HG03342 (cell line): ENCODE results near the gene RMDN2.

ENCODE experiments used
- ATAC-seq: cut with Tn5 transposase; IDR thresholded peaks from one replicate; pipeline ENCODE4 v1.9.1; 2021; ENCODE audit warnings: mild to moderate bottlenecking, moderate library complexity; ENCODE audit not compliant: unreplicated experiment

Gene RMDN2

DNA sequence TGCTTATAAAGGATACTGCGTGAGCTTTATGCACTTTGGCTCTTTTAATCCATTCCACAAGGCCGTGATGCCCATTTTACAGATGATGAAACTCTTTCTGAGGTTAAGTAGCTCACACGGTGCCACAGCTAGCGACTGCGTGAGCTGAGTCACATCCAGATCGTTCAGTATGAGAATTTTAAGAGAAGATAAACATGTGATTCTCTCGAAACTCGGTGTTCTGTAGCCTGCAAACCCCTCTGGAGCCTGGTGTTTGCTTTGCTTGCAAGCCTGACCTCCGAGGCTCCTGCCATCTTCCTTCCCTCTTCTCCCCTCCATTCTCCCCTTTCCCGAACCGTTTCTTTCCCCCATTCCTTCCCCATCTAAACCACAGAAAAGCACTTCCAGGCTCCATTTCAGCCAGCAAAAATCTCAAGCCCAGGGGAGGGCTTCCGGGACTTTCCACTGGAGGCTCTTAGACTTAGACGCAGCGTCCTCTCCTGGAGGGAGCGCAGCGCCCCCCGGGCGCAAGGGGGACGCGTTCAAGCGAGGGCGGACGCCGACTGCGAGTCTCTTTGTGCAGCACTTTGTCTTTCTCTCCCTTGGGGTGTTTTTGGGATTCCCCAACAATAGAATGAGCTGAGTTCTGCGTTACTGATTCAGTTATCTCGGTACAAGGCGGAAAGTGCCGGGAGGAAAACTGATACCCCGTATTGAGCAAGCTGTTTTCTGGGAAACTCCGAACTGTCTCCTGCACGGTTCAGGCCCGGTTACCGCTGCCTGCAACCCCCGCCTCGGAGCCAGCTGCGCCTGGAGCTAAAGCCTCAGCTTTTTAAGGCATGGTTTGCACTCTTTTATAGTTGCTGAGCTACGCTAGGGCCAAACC, 112.9 kb downstream of the RMDN2 start:
- peak; percentile 83 for ATAC-seq

DNA sequence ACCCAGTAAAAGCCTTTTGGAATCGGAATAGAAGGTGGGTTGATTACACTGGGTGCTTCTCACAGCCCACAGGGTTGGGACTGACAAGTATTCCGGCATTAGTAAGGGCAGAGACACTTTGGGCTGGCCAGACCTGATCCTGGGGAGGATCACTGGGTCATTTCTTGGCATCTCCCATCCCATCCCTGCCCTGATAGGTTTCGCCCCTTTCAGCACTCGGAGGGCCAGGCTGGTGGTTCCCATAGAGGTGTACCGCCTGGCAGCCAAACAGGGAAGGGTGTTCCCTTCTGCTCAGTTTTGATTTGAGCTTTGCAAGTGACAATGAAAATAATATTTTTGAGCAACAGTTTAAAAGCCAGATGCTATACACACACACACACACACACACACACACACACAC, 113.6 kb downstream of the RMDN2 start:
- no peak for ATAC-seq

DNA sequence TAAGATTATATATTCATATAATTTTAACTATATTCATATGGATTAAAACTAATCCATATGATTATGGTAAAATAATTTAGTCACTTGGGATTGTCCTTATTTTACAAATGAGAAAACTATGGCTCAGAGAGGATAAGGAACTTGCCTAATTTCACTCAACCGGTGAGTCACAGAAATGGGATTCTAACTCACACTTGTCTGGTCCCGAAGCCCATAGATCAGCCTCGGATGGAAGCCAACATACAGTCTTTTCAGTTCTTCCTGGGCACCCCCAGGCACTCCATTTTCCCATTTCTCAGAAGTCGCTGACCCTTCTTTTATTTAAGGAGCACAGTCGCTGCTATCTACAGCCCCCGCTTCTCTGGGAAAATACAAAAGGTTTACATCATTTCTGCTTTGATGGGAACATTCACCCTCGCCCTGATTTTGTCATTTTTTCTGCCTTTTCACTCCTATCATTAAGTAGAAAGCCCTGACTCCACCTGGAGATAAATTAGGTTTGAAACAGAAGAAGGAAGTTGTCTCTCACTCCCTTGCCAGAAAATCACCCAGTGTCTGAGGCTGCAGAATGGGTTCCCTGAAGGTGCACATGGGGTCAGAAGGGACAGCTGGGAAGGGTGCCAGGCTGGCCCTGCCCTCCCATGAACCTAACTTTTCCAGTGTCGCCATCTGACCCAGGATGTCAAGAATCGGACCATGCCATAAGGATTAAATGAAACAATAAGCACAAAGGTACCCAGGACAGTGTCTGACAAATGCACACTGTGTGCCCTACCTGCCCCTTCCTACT, 114.2 kb downstream of the RMDN2 start:
- no peak for ATAC-seq

DNA sequence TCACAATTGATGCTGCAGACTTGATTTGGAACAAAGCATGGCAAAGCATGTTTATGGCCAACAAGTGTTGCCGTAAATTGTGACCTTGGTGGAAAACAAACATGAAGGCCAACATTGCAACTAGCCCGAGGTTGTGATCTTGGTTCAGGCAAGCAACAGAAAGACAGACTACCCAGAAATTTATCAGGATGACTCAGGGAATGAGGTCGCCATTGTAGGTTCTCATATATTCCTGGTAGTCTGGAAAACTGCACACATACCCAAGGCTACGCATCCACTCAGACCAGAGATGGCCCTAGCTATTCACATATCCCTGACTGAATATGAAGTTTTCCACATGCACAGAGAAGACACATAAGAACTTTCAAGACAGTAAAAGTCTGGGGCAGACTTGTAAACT, 120.7 kb downstream of the RMDN2 start:
- no peak for ATAC-seq

DNA sequence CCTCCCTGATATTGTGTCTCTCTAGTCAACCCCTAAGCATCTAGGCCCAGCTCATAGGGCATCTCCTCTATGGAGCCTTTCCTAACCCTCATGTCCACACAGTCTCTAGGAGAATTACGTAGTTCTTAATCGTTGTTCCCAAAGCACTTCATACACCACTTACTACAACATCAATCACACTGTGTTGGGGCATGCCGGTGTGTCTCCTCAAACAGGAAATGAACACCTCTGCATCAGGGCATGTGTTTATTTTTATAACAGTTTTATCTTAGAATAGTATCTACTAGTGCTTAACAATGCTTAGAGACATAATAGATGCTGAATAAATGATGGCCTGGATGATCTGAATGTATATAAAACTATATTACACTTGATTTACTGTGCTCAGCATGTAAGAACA, 131.1 kb downstream of the RMDN2 start:
- ATAC-seq = no peak

DNA sequence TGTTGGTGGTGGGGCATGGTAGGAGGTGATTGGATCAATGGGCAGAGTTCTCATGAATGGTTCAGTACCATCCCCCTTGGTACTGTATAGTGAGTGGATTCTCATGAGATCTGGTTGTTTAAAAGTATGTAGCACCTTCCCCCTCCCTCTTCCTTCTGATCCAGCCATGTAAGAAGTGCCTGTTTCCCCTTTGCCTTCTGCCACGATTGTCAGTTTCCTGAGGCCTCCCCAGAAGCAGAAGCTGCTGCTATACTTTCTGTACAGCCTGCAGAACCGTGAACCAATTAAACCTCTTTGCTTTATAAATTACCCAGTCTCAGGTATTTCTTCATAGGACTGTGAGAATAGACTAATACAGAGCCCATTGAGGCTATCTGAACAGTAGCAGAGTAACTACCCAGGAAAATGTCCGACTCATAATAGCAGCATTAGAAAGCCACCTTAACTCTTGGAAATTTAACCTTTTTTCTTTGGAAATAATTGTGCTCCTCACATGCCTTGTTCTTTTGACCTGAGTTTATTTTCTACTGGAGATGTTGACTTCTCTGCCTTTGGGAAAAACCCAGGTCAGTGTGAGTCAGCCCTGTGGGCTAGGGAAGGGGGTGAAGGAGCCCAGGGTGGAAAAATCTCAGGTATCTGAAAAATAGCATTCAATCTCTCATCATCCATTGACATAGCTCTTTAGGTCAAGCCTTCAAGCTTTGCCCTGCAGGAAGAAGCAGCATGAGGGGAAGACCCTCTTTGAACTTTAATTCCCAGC, 132.7 kb downstream of the RMDN2 start:
- ATAC-seq = no peak

DNA sequence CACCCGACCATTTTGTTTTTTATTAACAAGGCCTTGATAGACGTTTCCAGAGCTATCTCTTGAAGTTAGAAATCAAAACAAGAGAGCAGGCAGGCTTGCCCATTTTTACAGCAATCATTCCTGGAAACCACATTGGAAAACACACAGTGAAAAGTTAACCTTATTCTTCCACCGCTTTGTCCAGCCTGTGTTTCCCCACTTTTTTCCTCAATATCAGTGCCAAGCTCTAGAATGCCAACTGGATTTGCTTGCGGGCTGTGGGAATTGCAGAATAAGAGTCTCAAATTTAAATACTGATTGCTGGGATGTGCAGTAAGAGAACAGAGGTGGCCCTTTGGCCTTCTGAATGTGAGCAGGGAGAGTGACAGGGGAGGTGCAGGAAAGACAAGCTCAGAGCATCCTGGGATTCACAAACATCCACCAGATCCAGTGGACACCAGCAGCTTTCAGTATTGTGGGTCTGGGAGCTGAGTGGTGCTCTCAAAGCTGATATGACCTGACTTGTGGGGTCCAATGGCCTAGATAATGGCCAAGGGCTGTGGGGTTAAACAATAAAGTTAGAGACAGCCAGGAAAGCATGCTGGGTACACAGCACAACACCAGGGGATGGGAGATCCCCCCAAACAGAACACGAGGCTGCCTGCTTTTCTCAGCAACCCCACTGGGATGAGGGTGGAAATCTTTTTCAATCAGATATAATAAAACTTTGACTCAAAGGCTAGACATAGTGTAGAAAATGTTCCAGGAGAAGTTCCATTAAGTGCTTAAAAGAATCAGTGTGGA, 135.3 kb downstream of the RMDN2 start:
- ATAC-seq = no peak

DNA sequence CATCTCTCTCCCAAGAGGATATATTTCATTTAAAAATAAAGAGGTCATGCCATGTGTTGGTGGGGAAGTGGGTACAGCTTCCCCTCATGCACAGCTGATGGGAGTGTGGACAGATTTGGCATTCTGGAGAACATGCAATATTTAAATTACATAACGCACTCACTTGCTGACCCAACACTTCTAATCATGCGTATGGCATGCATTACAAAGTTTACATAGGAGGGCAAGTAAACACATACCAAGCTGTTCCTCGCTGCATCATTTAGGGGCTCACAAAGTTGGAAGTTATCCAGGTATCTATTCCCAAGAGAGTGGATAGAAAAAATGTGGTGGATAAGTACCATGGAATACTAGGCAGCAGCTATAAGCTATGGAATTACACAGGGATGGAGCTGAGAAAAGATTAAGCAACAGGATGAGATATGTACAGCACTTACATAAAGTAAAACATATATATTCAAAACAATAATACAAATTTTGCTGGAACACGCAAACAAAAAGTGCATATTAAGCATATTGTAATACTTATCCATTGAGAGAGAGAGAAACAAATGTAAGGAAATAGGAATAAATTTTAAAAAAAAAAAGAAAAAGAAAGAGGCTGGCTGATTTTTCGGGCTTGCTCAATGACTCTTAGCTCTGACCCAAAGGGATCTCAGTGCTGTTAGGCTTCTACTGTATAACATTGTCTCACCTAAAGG, 139.9 kb downstream of the RMDN2 start:
- no peak for ATAC-seq

DNA sequence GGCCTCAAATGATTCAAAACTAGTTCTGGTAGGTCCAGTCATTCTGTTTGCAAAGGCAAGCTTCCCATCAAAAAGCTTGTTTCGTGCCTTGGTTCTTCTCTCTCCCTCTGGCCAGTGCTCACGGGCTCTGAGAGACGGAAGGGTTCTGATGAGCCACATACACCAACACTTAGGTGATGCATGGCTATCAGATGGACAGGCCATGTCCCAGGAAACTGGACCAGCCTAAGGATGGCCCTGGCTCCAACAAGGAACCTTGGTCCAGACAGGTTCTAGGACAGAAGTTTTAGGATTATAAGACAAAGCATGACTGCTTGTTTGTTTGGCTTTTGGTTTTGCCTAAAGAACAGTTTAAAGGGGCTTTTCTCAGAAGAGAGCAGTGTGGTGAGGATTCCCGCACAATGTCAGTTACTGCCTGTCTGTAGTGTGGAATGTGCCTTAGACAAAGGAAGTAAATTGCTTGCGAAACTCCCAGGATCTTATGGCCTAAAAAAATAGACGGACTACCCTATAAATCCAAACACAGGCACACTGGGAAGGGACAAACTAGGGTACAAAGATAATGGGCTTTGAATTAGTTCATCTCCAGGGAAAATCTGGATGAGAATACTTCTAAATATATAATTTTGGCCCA, 140.5 kb downstream of the RMDN2 start:
- ATAC-seq = no peak

DNA sequence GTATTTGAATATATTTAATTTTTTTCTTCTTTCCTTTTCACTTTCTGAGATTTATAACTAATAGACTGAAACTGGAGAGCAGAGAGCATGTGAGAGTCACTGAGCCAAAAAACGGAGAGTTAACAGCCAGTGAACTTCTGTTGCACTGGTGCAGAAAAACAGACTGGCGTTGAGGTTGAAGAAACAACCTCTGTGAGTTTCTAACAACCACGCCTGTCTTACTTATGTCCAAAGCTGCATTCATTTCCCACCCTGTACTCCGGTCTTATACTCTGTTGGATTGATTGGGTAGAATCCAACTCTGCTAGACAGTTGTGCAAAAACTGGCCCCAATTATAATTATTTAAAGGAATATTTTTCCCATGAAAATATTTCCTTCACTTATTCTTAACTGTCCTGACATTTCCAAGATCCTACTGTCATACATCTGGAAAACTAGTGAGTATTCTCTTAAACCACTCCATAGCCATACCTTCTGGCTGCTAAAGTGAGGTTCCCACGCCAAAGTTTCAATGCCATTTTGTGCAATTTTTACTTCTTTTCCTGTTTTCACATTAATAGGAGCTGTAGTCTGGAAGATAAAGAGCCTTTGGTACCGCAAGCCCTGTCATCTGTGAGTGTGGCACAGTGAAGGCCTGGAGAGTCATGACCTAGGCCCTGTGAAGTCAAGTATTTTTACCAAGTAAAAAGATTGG, 141.5 kb downstream of the RMDN2 start:
- no peak for ATAC-seq
